Mucosa of descending colon (tissue), 3 donors: Measurements from ENCODE around the gene CBLB. TPM values are rescaled to one million over a fixed set of nuclear protein-coding genes. Genes with fewer than 3 reads are reported as not detected.
A peak's percentile ranks its signal among the peaks of the same experiment; 100 is the strongest.

Experiments
- ATAC-seq: fragments of 200-7000 bp; cut with Tn5 transposase; one replicate; pipeline ENCODE4 v1.9.1; 2020; ENCODE audit warnings: mild to moderate bottlenecking, moderate library complexity
- DNase-seq, 3 donors: peaks; one replicate each; pipeline ENCODE4 v3.0.0-alpha.2; 2020
- H3K36me3 ChIP-seq: fragments of 200-600 bp; one replicate; pipeline ENCODE4 v1.8.0; 2021; ENCODE audit warnings: low read depth, mild to moderate bottlenecking
- H3K4me1 ChIP-seq: fragments of 200-600 bp; one replicate; pipeline ENCODE4 v1.8.0; 2021; ENCODE audit warnings: low read depth, mild to moderate bottlenecking
- H3K4me3 ChIP-seq: fragments of 200-600 bp; one replicate; pipeline ENCODE4 v1.8.0; 2021; ENCODE audit warnings: mild to moderate bottlenecking
- H3K9me3 ChIP-seq: fragments of 200-600 bp; one replicate; pipeline ENCODE4 v1.8.0; 2021; ENCODE audit warnings: mild to moderate bottlenecking
- intact Hi-C, 2 donors: fragments of 100-400 bp; cut with DNase I in 1 of 2; cut with micrococcal nuclease in 1 of 2; formaldehyde crosslinking; loops; one replicate each; pipeline versions ENCODE4 v1.11.0 to v1.11.1; 2022; cut with DNase I, micrococcal nuclease
- total RNA-seq, 3 donors: library from RNA; stranded (reverse); fragmentation: NEBNext Ultra II Directional in 2 of 3; extraction: Animal tissue kit (Norgen Biotek cat#: 25700) in 2 of 3; gene quantifications; one replicate each; pipeline versions ENCODE4 v1.2.1 to v1.2.4, GENCODE V29; 2021 to 2023
- TF ChIP-seq, protein P1 (sequence below): fragments of 200-600 bp; IDR thresholded peaks from one replicate; pipeline ENCODE4 v1.8.0; 2022; ENCODE audit warnings: antibody characterized with exemption, mild to moderate bottlenecking
- donor health status: DM: no; HTN: no; CAD: no; lungs with moderate emphysema.
- donor health status: DM: no; HTN: no; CAD: no.
- donor health status: DM: no; HTN: yes; CAD: no.

The CBLB gene
- total RNA-seq, 3 donors from 2014 or later: 41.7 to 52.2 (median 51.0) TPM

DNA sequence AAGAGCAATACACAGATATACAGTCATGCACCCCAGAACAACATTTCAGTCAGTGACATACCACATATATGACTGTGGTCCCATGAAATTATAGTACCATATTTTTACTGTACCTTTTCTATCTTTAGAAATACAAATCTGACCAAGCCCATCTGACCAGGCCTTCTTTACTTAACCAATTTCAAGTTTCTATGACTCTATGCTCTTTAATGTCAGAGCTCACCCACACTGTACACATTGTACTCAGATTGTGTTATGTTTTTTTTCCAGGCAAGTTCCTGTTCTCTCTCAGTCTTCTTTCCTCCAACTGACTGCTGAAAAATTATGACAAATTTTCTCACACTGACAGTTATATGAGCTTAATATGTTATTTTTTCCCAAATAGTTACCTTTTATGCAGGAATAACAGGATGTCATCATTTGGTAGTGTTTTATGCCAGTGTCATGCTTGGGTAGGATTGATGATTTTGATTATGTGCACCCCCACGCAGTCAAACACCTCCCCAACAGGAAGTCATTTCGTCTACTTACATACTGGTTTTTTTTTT, 8.0 kb upstream of the CBLB start:
- Histone ChIP-seq H3K9me3 (no peaks in the 10 kb centered on the region), H3K4me1 (peaks cover 10% of the 10 kb centered on the region), H3K36me3 (no peaks in the 10 kb centered on the region), H3K4me3 (no peak overlapping the region)
- no peak for DNase-seq
- TF ChIP-seq, protein P1, sequence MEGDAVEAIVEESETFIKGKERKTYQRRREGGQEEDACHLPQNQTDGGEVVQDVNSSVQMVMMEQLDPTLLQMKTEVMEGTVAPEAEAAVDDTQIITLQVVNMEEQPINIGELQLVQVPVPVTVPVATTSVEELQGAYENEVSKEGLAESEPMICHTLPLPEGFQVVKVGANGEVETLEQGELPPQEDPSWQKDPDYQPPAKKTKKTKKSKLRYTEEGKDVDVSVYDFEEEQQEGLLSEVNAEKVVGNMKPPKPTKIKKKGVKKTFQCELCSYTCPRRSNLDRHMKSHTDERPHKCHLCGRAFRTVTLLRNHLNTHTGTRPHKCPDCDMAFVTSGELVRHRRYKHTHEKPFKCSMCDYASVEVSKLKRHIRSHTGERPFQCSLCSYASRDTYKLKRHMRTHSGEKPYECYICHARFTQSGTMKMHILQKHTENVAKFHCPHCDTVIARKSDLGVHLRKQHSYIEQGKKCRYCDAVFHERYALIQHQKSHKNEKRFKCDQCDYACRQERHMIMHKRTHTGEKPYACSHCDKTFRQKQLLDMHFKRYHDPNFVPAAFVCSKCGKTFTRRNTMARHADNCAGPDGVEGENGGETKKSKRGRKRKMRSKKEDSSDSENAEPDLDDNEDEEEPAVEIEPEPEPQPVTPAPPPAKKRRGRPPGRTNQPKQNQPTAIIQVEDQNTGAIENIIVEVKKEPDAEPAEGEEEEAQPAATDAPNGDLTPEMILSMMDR: no peak
- peak; percentile 95 for ATAC-seq
- intact Hi-C loops: no loop called here

DNA sequence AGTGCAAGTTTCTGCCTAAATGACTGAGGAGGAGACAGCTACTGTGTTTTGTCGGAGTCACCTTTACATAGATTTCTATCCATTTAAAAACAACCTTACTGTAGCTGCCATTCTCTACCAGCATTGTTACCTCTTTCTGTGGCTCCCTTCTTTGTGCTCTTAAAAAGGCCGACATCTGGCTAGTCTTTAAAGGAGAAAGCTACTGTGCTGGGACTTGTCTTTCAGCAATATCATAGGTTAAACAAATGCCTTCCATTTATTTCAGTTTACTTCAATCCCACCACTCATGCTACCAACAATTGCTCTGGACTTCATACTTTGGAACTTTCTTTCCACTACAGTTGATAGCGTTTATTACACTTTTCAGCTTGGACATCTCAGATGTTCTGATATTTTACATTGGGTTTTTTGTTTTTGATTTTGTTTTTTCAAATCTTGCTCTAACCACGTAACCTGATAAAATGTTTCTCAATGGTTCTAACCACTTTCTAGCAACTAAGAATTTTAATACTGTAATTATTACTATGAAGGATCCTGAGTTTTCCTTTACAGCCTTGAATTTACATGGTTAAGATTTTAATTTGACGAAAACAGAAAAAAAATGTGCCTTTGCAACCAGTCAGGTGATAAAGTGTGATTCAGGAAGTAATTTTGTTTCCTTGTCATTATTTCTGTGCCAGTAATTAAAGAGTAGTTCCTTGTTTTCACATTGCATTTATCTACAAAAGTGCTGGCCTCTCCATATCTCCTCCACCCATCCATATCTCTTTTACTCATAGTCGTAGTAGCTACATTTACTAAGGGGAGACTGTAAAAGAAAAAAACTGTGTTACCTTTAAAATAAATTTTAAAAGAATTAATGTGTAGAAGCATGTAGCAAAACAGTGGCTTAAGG, 1.3 kb upstream of the CBLB start:
- Histone ChIP-seq H3K9me3 (no peaks in the 10 kb centered on the region), H3K36me3 (no peaks in the 10 kb centered on the region), H3K4me1 (peaks cover 17% of the 10 kb centered on the region), H3K4me3 (peak overlapping the region; percentile 97)
- DNase-seq (no peak), ATAC-seq (no peak)
- TF ChIP-seq, protein P1: no peak
- intact Hi-C loops: loop anchor here in 1 of 2 donors (10.0 kb wide), 1 partner anchor 185 kb away; no protein-coding TSS in a partner anchor

DNA sequence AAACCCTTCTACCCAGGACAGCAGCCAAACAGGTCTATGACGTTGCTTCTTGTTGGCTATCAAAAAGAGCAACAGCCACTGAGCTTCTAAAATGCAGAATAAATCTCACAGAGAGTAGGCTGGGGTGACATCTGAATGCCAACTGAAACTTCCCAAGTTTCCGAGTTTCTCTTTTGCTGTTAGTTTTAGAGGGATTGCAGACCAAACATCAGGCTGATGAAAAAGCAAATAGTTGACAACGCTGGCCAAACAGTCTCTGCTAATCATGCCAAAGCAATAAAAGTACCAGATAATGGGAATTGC, 670 bp upstream of the CBLB start:
- H3K4me1 ChIP-seq: peaks cover 19% of the 10 kb centered on the region
- intact Hi-C loops: loop anchor here in 1 of 2 donors (10.0 kb wide), 1 partner anchor 185 kb away; no protein-coding TSS in a partner anchor
- TF ChIP-seq, protein P1: no peak
- no peaks in the 10 kb centered on the region for H3K36me3 ChIP-seq
- no peaks in the 10 kb centered on the region for H3K9me3 ChIP-seq
- H3K4me3 ChIP-seq: peak overlapping the region; percentile 97
- DNase-seq: no peak
- ATAC-seq: no peak

DNA sequence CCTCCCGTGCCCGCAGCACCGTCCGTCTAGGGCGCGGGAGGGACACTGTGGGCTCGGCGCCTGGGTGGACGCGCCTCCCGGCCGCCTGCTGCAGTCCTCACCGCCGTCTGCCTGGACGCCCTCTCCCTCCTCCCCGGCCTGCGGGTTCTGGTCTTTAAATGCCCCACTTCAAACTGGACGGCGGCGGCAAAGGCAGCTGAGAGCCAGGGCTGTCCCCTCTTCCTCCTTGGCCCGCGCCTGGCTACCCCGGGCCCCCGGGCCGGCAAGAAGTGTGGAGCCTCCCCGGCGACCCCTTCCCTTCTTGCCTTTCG, 426 bp downstream of the CBLB start:
- ATAC-seq (peak; percentile 51), DNase-seq (peak; percentile 55 to 80 (median 77))
- TF ChIP-seq, protein P1: no peak
- Histone ChIP-seq H3K4me1 (peaks cover 19% of the 10 kb centered on the region), H3K4me3 (peak overlapping the region; percentile 97), H3K9me3 (no peaks in the 10 kb centered on the region), H3K36me3 (no peaks in the 10 kb centered on the region)
- intact Hi-C loops: loop anchor here in 1 of 2 donors (10.0 kb wide), 1 partner anchor 184 kb away; no protein-coding TSS in a partner anchor

DNA sequence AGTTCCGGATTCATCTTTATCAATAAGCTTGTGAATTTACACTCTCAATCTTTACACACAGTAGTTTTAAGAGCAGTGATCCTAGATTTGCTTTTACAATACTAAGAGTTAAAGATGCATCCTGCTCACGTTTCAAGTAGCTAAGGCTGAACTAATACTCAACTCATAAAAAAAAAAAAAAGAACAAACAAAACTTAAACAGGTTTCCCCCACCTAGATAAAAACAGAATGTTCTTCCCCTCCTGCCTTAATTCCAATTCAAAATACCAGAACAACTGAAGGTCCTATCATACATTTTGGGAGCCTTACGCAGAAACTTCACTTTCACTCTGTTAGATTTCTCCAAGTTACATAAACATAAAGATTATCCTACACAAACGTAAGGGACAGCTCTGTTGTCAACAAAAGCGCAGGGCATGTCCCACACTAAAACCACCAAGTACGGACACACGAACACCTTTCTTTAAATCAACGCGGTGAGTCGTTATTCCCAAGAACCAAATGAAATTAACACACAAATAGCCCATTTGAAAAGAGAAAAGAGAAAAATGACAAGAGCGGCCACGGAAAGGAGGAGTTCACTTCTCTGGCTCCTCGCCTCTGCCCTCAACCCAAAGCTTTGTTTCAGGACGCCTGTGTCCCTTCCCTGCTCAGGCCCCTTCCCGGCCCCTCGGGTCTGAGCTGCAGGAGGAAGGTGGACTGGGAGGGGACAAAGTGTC, 941 bp downstream of the CBLB start:
- peaks cover 19% of the 10 kb centered on the region for H3K4me1 ChIP-seq
- DNase-seq (no peak), ATAC-seq (no peak)
- intact Hi-C loops: loop anchor here in 1 of 2 donors (10.0 kb wide), 1 partner anchor 183 kb away; no protein-coding TSS in a partner anchor
- TF ChIP-seq, protein P1: no peak
- no peaks in the 10 kb centered on the region for H3K9me3 ChIP-seq
- H3K4me3 ChIP-seq: peak overlapping the region; percentile 97
- H3K36me3 ChIP-seq: no peaks in the 10 kb centered on the region
